SK-N-SH (cell line): Measurements from ENCODE around the gene MCM5.

Experiments used
- CTCF ChIP-seq: fragments of 200-600 bp; sonication (generic); IDR thresholded peaks from 2 replicates; pipeline ENCODE4 v1.6.1; 2017; ENCODE audit warnings: antibody characterized with exemption, mild to moderate bottlenecking, moderate library complexity
- ELF1 ChIP-seq: IDR thresholded peaks from 2 replicates; pipeline ENCODE4 v1.4.0; 2012
- GABPA ChIP-seq: IDR thresholded peaks from 2 replicates; pipeline ENCODE4 v1.4.0; 2012; ENCODE audit warnings: low read depth, mild to moderate bottlenecking
- JUND ChIP-seq: IDR thresholded peaks from 2 replicates; pipeline ENCODE4 v1.4.0; 2012
- POLR2AphosphoS5 ChIP-seq: IDR thresholded peaks from 2 replicates; pipeline ENCODE4 v1.6.1; 2012; ENCODE audit warnings: low read depth, low read length
- RAD21 ChIP-seq: IDR thresholded peaks from 2 replicates; pipeline ENCODE4 v1.6.1; 2012; ENCODE audit warnings: mild to moderate bottlenecking, low read length
- RCOR1 ChIP-seq: fragments of 150-350 bp; IDR thresholded peaks from 2 replicates; pipeline ENCODE4 v1.6.1; 2017; ENCODE audit warnings: antibody characterized with exemption, low read length
- SIN3A ChIP-seq: IDR thresholded peaks from 2 replicates; pipeline ENCODE4 v1.6.1; 2012; ENCODE audit warnings: low read depth, mild to moderate bottlenecking, low read length, moderate library complexity, borderline replicate concordance
- TAF1 ChIP-seq: IDR thresholded peaks from 2 replicates; pipeline ENCODE4 v1.6.1; 2012; ENCODE audit warnings: low read depth, mild to moderate bottlenecking, low read length, moderate library complexity, borderline replicate concordance
- TF ChIP-seq, protein P1 (sequence below): IDR thresholded peaks from 2 replicates; pipeline ENCODE4 v1.4.0; 2012; ENCODE audit warnings: low read depth
- TF ChIP-seq, protein P2 (sequence below): IDR thresholded peaks from 2 replicates; pipeline ENCODE4 v1.4.0; 2012; ENCODE audit warnings: low read depth, borderline replicate concordance
- TF ChIP-seq, protein P3 (sequence below): IDR thresholded peaks from 2 replicates; pipeline ENCODE4 v1.6.1; 2012; ENCODE audit warnings: mild to moderate bottlenecking, low read depth, low read length, moderate library complexity

GRCh38 chr22:35422145-35422544, 22.2 kb downstream of the MCM5 start:
- TF ChIP-seq TAF1 (no peak), GABPA (no peak), ELF1 (no peak), CTCF (no peak), SIN3A (no peak), RAD21 (no peak), POLR2AphosphoS5 (no peak), JUND (no peak), RCOR1 (no peak)
- TF ChIP-seq, protein P1, sequence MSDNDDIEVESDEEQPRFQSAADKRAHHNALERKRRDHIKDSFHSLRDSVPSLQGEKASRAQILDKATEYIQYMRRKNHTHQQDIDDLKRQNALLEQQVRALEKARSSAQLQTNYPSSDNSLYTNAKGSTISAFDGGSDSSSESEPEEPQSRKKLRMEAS = no peak
- TF ChIP-seq, protein P2, sequence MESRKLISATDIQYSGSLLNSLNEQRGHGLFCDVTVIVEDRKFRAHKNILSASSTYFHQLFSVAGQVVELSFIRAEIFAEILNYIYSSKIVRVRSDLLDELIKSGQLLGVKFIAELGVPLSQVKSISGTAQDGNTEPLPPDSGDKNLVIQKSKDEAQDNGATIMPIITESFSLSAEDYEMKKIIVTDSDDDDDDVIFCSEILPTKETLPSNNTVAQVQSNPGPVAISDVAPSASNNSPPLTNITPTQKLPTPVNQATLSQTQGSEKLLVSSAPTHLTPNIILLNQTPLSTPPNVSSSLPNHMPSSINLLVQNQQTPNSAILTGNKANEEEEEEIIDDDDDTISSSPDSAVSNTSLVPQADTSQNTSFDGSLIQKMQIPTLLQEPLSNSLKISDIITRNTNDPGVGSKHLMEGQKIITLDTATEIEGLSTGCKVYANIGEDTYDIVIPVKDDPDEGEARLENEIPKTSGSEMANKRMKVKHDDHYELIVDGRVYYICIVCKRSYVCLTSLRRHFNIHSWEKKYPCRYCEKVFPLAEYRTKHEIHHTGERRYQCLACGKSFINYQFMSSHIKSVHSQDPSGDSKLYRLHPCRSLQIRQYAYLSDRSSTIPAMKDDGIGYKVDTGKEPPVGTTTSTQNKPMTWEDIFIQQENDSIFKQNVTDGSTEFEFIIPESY = no peak
- TF ChIP-seq, protein P3, sequence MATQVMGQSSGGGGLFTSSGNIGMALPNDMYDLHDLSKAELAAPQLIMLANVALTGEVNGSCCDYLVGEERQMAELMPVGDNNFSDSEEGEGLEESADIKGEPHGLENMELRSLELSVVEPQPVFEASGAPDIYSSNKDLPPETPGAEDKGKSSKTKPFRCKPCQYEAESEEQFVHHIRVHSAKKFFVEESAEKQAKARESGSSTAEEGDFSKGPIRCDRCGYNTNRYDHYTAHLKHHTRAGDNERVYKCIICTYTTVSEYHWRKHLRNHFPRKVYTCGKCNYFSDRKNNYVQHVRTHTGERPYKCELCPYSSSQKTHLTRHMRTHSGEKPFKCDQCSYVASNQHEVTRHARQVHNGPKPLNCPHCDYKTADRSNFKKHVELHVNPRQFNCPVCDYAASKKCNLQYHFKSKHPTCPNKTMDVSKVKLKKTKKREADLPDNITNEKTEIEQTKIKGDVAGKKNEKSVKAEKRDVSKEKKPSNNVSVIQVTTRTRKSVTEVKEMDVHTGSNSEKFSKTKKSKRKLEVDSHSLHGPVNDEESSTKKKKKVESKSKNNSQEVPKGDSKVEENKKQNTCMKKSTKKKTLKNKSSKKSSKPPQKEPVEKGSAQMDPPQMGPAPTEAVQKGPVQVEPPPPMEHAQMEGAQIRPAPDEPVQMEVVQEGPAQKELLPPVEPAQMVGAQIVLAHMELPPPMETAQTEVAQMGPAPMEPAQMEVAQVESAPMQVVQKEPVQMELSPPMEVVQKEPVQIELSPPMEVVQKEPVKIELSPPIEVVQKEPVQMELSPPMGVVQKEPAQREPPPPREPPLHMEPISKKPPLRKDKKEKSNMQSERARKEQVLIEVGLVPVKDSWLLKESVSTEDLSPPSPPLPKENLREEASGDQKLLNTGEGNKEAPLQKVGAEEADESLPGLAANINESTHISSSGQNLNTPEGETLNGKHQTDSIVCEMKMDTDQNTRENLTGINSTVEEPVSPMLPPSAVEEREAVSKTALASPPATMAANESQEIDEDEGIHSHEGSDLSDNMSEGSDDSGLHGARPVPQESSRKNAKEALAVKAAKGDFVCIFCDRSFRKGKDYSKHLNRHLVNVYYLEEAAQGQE = no peak
